ENCODE results near the gene PAQR4.

GRCh38 chr16:2986623-2987188 lies 17.6 kb downstream of the PAQR4 start:
- TF ChIP-seq, protein P1, sequence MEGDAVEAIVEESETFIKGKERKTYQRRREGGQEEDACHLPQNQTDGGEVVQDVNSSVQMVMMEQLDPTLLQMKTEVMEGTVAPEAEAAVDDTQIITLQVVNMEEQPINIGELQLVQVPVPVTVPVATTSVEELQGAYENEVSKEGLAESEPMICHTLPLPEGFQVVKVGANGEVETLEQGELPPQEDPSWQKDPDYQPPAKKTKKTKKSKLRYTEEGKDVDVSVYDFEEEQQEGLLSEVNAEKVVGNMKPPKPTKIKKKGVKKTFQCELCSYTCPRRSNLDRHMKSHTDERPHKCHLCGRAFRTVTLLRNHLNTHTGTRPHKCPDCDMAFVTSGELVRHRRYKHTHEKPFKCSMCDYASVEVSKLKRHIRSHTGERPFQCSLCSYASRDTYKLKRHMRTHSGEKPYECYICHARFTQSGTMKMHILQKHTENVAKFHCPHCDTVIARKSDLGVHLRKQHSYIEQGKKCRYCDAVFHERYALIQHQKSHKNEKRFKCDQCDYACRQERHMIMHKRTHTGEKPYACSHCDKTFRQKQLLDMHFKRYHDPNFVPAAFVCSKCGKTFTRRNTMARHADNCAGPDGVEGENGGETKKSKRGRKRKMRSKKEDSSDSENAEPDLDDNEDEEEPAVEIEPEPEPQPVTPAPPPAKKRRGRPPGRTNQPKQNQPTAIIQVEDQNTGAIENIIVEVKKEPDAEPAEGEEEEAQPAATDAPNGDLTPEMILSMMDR (IDR thresholded peaks at IDR 0.05) = no peak
- no peak for TF ChIP-seq POLR2A (IDR thresholded peaks at IDR 0.05)

All from body of pancreas (tissue), 4 donors.